NCI-H2107 (cell line): Measurements from ENCODE around the gene BHLHA15.

Source experiments
- DNase-seq: peaks from one replicate; lab custom pipeline; 2025; lab: John Stamatoyannopoulos, UW

BHLHA15 gene

DNA sequence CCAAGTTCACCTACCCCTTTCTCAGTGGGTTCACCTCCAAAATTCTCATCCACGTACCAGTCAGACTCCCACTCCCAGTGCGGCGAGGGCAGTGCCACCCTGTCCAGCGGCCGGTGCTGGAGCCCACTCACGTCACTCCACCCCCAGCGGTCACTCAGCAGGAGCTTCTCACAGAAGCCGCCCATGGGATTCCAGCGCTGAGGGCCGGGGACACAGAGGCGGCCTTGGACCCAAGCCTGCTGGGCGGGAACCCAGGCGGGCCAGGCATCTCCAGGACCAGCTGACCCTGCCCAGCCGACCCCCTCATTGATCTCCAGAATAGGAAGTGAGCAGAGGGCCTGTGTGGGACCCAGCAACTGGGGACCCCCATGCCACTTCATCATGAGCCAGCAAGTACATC is 33.6 kb downstream of the BHLHA15 start:
- no peak for DNase-seq

DNA sequence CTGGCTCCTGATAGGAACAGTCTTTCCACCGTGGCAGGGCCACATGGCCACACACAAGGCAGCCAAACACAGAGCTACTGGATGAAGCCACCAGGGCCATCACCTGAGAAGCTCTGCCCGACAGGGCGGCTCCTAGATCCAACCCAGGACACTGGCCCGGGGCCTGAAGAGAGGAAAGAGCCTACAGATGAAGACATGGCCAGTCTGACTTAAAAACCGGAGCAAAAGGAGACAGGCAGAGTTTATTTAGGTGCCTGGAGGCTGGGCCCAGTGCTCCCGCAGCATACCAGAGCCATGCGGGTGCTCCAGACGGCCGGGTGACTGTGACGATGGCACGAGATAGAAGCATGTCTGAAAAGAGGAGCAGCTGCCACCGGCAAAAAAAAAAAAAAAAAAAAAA is 36.9 kb downstream of the BHLHA15 start:
- no peak for DNase-seq

DNA sequence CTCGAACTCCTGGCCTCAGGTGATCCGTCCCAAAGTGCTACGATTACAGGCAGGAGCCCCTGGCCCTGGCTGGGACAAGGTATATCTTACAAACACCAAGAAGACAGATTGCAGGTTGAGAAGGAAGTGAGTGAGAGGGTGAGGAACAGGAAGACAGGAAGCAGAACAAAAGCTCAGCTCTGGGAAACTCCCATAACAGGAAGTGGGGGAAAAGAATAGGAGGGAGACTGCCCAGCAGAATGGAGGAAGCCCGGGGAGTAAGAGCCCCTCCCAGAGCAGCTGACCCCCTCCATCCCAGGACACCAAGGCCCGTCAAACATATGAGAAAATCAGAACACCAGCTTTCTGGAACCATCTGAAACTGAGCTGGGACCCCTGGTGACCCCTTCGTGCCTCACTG is 37.9 kb downstream of the BHLHA15 start:
- DNase-seq, result no peak

DNA sequence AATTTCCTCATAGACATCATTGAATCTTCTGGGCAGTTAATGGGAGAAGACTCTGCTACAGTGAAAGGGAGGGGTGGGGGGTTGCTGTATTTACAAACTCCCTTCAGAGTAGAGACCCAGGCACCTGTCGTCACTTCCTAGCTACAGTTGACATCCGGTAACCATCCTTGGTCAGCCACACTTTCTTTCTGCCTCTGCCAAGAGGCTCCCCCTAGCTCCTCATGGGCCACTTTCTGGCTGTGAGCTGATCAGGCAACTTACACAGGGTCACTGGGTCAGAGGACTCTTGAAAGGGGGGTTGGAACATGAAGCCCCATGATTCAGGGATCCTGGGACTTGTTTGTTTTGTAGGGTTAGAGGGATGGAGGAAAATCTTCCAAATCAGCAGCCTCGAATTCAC is 39.5 kb downstream of the BHLHA15 start:
- no peak for DNase-seq

DNA sequence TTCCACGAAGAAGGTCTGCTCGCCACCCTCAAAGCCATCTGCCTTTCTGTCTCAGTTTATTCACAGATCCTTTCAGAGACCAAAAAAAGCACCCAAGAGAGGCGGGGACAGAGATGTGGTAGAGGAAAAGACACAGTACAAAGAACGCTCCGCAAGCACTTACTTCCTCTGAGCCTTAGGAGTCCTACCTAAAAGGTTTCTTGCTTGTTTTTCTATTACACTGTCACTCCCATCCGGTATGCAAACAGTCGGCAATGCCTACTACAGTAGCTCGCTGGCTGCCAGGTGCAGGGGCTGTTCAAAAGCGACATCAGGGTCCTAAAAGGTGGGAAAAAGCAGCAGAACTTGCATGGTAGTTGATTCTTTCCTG is 40.0 kb downstream of the BHLHA15 start:
- DNase-seq, result no peak

DNA sequence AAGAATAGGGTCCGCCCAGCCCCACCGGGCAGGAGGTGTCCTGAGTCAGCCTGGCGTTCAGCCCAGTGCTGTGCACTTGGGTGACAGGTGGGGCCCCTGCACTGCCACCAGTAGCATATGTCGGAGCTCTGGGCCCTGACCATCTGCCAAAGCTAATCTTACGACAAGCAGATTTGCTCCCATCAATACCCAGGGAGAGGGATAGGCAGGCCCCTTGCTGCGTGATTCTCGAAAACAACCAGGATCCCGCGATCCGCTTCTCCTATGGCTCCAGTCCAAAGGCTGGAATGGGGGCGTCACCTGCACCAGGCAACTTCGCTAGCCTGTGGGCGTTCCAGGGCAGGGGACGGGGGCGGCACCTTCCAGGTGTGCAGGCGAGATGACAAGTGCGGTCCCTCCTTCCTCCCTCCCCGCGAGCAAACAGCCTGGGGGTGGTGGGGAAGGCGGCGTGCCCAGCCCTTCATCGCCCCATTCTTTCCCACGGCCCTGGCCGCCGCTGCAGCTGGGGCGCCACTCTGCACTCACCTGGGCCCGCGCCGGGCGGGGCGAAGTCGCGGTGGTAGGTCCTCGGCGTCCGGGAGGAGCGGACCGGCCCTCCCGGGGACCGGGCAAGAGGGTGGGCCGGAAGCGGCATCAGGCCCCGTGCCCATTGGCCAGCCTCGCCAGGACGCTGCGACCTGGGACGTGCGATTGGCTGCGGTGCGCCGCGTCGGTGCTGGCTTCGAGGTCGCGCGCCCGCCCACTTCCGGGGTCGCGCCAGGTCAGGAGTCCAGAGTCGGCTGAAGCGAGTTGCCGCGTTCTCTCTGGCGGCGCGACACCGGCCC is 40.6 kb downstream of the BHLHA15 start, which contains the start of gene TECPR1:
Gene TECPR1, minus strand, starts transcription at position 632 of the 824 bp plus-strand sequence. CDS start 6,086 bp downstream, outside the sequence.
- DNase-seq, result peak; percentile 82

DNA sequence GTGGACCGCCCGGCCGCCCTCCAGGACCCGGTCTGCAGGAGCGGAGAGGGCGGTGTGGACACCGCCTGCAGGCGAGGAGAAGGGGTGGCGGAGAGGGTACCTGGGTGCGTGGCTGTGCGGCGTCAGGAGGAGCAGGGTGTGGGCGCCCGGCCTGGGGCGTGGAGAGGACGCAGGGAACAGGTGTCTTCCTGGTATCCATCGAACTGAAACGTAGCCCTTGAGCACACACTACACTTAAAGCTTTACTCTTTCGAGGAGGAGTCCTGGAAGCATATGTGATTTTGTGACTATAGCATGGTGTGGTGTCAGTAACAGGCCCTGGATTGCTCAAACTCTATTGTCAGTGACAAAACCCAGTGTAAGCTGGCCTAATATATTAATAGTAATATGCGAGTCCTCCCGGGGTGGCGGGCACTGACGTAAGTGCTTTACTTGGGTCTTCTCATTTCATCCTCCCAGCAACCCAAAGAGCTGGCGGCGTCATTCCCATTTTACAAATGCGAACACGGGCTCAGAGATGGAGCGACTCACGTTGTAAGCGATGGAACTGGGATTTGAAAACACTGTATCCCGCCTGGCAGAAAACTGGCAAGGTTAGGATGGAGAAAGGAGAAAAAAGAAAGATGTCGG is 41.3 kb downstream of the BHLHA15 start:
- no peak for DNase-seq

DNA sequence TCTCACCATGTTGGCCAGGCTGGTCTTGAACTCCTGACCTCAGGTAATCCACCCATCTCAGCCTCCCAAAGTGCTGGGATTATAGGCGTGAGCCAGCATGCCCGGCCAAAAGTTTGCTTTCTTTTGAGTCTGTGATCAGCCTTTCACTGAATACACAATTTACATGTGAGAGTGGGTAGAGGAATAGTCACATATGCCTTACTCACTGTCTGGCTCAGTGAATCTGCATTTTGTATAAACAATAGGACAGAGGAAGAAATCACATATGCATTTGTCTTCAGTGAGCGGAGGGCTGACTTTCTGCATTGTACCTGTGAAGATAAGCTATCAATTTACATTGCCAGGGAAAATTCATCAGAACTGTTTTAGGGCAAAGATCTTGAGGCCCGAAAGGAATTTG is 43.3 kb downstream of the BHLHA15 start:
- no peak for DNase-seq

DNA sequence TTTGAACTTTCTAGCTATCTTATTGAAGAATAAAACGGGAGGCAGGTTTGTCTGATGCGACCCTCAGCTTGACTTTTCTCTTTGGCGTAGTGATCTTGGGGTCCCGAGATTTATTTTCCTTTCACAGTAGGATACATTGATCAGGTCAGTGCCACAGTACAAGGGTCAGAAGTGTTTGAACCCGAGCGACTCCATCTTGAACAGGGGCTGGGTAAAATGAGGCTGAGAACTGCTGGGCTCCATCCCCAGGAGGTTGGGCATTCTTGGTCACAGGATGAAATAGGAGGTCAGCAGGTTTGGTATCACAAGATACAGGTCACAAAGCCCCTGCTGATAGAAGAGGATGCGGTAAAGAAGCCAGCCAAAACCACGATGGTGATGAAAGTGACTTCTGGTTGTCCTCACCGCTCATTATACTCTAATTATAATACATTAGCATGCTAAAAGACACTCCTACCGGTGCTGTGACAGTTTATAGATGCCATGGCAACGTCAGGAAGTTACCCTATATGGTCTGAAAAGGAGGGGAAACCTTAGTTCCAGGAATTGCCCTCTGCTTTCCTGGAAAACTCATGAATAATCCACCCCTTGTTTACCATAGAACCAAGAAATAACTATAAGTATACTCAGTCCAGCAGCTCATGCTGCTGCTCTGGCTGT is 43.8 kb downstream of the BHLHA15 start:
- no peak for DNase-seq

DNA sequence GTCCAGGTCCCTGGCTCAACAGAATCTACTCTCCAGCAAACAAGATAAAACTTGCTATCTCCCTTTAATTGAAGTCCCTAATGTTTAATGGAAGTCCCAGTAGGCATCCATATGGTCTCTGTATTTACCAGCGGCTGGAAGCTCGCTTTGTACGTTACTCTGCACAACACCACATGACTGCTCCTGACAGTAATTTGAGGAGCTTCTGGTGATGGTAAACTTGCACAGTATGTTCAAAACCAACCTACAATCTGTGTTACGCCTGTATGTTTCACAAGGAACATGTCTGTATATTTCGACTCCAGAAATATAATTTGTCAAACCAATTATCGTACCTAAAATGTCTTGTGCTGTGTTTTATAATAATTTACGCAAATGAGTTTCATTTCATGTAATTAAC is 45.2 kb downstream of the BHLHA15 start:
- DNase-seq, result no peak

DNA sequence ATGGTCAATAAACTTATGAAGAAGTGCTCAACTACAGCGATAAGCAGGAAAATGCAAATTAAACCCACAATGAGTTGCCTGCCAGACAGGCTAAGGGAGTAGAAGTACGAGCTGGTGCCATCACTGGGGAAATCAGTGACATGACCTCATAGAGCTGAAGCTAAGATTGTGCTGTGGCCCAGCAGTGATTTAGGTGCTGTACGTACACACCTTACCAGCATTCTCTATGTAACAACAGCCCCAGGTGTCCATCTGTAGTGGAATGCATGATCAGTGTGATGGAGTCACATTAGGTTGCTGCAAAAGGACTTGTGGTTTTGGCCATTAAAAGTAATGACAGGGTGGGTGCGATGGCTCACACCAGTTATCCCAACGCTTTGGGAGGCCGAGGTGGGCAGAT is 46.5 kb downstream of the BHLHA15 start:
- no peak for DNase-seq
